ENCODE measurements around the gene NAP1L1.

Gene NAP1L1

GRCh38 chr12:76080729-76081415 is 3.6 kb downstream of the NAP1L1 start:
- H3K27me3 ChIP-seq (ENCODE audit: control insufficient read depth, insufficient read depth, low read length), result no peaks in the 10 kb centered on the region
- H3K4me3 ChIP-seq (ENCODE audit: low read length), result peak overlapping the region; percentile 98
- H3K4me2 ChIP-seq (ENCODE audit: low read length), result peak overlapping the region; percentile 81
- H3K9ac ChIP-seq (ENCODE audit: low read depth, low read length), result no peak overlapping the region
- H3K36me3 ChIP-seq (ENCODE audit: insufficient read depth, low read length), result peaks cover 23% of the 10 kb centered on the region
- no peaks in the 10 kb centered on the region for H3K9me3 ChIP-seq (replicated peaks; ENCODE audit: low read length)
- H3K4me1 ChIP-seq (ENCODE audit: control insufficient read depth, insufficient read depth, low read length), result peaks cover 26% of the 10 kb centered on the region

- Histone ChIP-seq H3K4me2 (ENCODE audit: low read length) (peak overlapping the region; percentile 81), H3K4me1 (ENCODE audit: control insufficient read depth, insufficient read depth, low read length) (peaks cover 20% of the 10 kb centered on the region), H3K36me3 (ENCODE audit: insufficient read depth, low read length) (peaks cover 23% of the 10 kb centered on the region), H3K4me3 (ENCODE audit: low read length) (no peak overlapping the region), H3K9me3 (replicated peaks; ENCODE audit: low read length) (no peaks in the 10 kb centered on the region), H3K27me3 (ENCODE audit: control insufficient read depth, insufficient read depth, low read length) (no peaks in the 10 kb centered on the region), H3K9ac (ENCODE audit: low read depth, low read length) (no peak overlapping the region)
Observed at GRCh38 chr12:76080017-76080728, 4.3 kb downstream of the NAP1L1 start.

- H3K27me3 ChIP-seq (ENCODE audit: control insufficient read depth, insufficient read depth, low read length), result no peaks in the 10 kb centered on the region
- peaks cover 18% of the 10 kb centered on the region for H3K4me1 ChIP-seq (ENCODE audit: control insufficient read depth, insufficient read depth, low read length)
Observed at GRCh38 chr12:76078748-76079147, 5.7 kb downstream of the NAP1L1 start.

GRCh38 chr12:76075448-76075847 is 9.0 kb downstream of the NAP1L1 start:
- Histone ChIP-seq H3K4me1 (ENCODE audit: control insufficient read depth, insufficient read depth, low read length) (peaks cover 12% of the 10 kb centered on the region), H3K27me3 (ENCODE audit: control insufficient read depth, insufficient read depth, low read length) (no peaks in the 10 kb centered on the region), H3K9ac (ENCODE audit: low read depth, low read length) (no peak overlapping the region), H3K4me3 (ENCODE audit: low read length) (no peak overlapping the region), H3K36me3 (ENCODE audit: insufficient read depth, low read length) (peaks cover 51% of the 10 kb centered on the region), H3K9me3 (replicated peaks; ENCODE audit: low read length) (no peaks in the 10 kb centered on the region), H3K4me2 (ENCODE audit: low read length) (no peak overlapping the region)

More at GRCh38 chr12:76078748-76079147, 5.7 kb downstream of the NAP1L1 start:
- peaks cover 25% of the 10 kb centered on the region for H3K36me3 ChIP-seq (ENCODE audit: insufficient read depth, low read length)
- no peak overlapping the region for H3K4me2 ChIP-seq (ENCODE audit: low read length)
- H3K9ac ChIP-seq (ENCODE audit: low read depth, low read length), result no peak overlapping the region
- H3K9me3 ChIP-seq (replicated peaks; ENCODE audit: low read length), result no peaks in the 10 kb centered on the region
- H3K4me3 ChIP-seq (ENCODE audit: low read length), result no peak overlapping the region

- no peaks in the 10 kb centered on the region for H3K9me3 ChIP-seq (replicated peaks; ENCODE audit: low read length)
- peaks cover 50% of the 10 kb centered on the region for H3K36me3 ChIP-seq (ENCODE audit: insufficient read depth, low read length)
- no peak overlapping the region for H3K9ac ChIP-seq (ENCODE audit: low read depth, low read length)
- H3K4me1 ChIP-seq (ENCODE audit: control insufficient read depth, insufficient read depth, low read length), result peaks cover 9% of the 10 kb centered on the region
- H3K4me2 ChIP-seq (ENCODE audit: low read length), result no peak overlapping the region
- no peaks in the 10 kb centered on the region for H3K27me3 ChIP-seq (ENCODE audit: control insufficient read depth, insufficient read depth, low read length)
- no peak overlapping the region for H3K4me3 ChIP-seq (ENCODE audit: low read length)
Observed at GRCh38 chr12:76074701-76075336, 9.7 kb downstream of the NAP1L1 start.

DNA sequence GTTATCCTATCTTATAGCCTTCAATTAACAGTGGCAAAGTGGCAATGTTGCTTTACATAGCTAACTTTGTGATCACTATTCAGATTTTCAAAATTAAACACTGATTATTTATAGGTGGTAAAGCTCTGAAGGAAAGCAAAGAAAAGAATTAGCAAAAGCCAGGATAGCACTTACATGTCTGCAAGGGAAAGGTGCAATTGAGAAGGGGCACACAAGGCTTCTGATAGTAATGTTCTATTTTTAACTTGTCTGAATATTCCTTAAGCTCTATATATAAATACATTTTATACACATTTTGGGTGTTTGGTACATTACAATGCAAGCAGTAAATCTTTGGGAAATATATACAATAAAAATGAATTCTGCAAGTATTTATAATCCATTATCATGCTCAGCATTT is 10.9 kb downstream of the NAP1L1 start:
- Histone ChIP-seq H3K27me3 (ENCODE audit: control insufficient read depth, insufficient read depth, low read length) (no peaks in the 10 kb centered on the region), H3K9me3 (replicated peaks; ENCODE audit: low read length) (no peaks in the 10 kb centered on the region), H3K4me2 (ENCODE audit: low read length) (no peak overlapping the region), H3K36me3 (ENCODE audit: insufficient read depth, low read length) (peaks cover 49% of the 10 kb centered on the region), H3K9ac (ENCODE audit: low read depth, low read length) (no peak overlapping the region), H3K4me1 (ENCODE audit: control insufficient read depth, insufficient read depth, low read length) (peaks cover 8% of the 10 kb centered on the region), H3K4me3 (ENCODE audit: low read length) (no peak overlapping the region)

- Histone ChIP-seq H3K4me2 (ENCODE audit: low read length) (no peak overlapping the region), H3K4me1 (ENCODE audit: control insufficient read depth, insufficient read depth, low read length) (peaks cover 7% of the 10 kb centered on the region), H3K27me3 (ENCODE audit: control insufficient read depth, insufficient read depth, low read length) (no peaks in the 10 kb centered on the region), H3K9ac (ENCODE audit: low read depth, low read length) (no peak overlapping the region), H3K4me3 (ENCODE audit: low read length) (no peak overlapping the region), H3K9me3 (replicated peaks; ENCODE audit: low read length) (no peaks in the 10 kb centered on the region), H3K36me3 (ENCODE audit: insufficient read depth, low read length) (peaks cover 55% of the 10 kb centered on the region)
Observed at GRCh38 chr12:76072568-76072967, 11.9 kb downstream of the NAP1L1 start.

DNA sequence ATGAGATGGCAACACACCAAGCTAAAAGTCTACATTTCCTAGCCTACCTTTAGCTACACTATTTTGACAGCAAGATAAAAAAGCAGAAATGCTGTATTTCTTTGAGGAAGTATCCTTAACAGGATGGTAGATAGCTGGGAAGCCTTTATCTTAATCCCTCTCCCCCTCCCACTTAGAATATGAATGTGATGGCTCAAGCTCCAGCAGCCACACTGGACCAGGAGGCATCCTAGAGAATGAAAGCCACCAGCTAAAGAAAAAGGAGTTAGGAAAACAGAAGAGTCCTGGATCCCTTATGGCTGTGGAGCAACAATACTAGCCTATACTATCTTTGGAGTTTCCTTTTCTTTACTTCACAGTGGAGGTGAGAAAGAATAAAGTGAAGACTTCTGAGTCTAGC is 15.1 kb downstream of the NAP1L1 start:
- Histone ChIP-seq H3K4me3 (ENCODE audit: low read length) (no peak overlapping the region), H3K4me2 (ENCODE audit: low read length) (no peak overlapping the region), H3K36me3 (ENCODE audit: insufficient read depth, low read length) (peaks cover 81% of the 10 kb centered on the region), H3K9me3 (replicated peaks; ENCODE audit: low read length) (peaks cover 5% of the 10 kb centered on the region), H3K9ac (ENCODE audit: low read depth, low read length) (no peak overlapping the region), H3K27me3 (ENCODE audit: control insufficient read depth, insufficient read depth, low read length) (no peaks in the 10 kb centered on the region), H3K4me1 (ENCODE audit: control insufficient read depth, insufficient read depth, low read length) (no peaks in the 10 kb centered on the region)

DNA sequence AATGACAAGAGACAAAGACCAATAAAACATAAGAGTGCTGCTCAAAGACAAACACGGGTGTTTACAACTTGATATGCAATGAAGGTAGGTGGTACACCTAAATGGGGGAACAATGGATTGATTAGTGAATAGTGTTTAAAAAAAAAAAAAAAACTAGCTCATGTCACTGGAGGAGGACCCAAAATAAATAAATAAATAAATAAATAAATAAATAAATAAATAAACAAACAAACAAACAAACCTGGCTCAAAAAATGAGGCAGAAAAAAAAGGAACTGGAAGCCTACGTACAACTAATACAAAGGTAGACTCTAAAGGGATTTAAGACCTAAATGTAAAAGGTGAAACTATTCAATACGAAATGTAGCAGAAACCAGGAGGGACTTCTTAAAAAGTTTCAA is 18.6 kb downstream of the NAP1L1 start:
- Histone ChIP-seq H3K27me3 (ENCODE audit: control insufficient read depth, insufficient read depth, low read length) (no peaks in the 10 kb centered on the region), H3K36me3 (ENCODE audit: insufficient read depth, low read length) (peaks cover 83% of the 10 kb centered on the region), H3K9ac (ENCODE audit: low read depth, low read length) (no peak overlapping the region), H3K4me1 (ENCODE audit: control insufficient read depth, insufficient read depth, low read length) (no peaks in the 10 kb centered on the region), H3K4me2 (ENCODE audit: low read length) (no peak overlapping the region), H3K9me3 (replicated peaks; ENCODE audit: low read length) (peaks cover 5% of the 10 kb centered on the region), H3K4me3 (ENCODE audit: low read length) (no peak overlapping the region)

GRCh38 chr12:76064904-76065303 is 19.6 kb downstream of the NAP1L1 start:
- Histone ChIP-seq H3K9ac (ENCODE audit: low read depth, low read length) (no peak overlapping the region), H3K4me2 (ENCODE audit: low read length) (no peak overlapping the region), H3K4me3 (ENCODE audit: low read length) (no peak overlapping the region), H3K36me3 (ENCODE audit: insufficient read depth, low read length) (peaks cover 83% of the 10 kb centered on the region), H3K4me1 (ENCODE audit: control insufficient read depth, insufficient read depth, low read length) (no peaks in the 10 kb centered on the region), H3K27me3 (ENCODE audit: control insufficient read depth, insufficient read depth, low read length) (no peaks in the 10 kb centered on the region), H3K9me3 (replicated peaks; ENCODE audit: low read length) (peaks cover 5% of the 10 kb centered on the region)

- Histone ChIP-seq H3K36me3 (ENCODE audit: insufficient read depth, low read length) (peaks cover 97% of the 10 kb centered on the region), H3K9me3 (replicated peaks; ENCODE audit: low read length) (peaks cover under 1% of the 10 kb centered on the region)
Observed at GRCh38 chr12:76060111-76060510, 24.4 kb downstream of the NAP1L1 start.

More at GRCh38 chr12:76060111-76060510, 24.4 kb downstream of the NAP1L1 start:
- Histone ChIP-seq H3K4me3 (ENCODE audit: low read length) (no peak overlapping the region), H3K4me1 (ENCODE audit: control insufficient read depth, insufficient read depth, low read length) (no peaks in the 10 kb centered on the region), H3K9ac (ENCODE audit: low read depth, low read length) (no peak overlapping the region), H3K27me3 (ENCODE audit: control insufficient read depth, insufficient read depth, low read length) (no peaks in the 10 kb centered on the region), H3K4me2 (ENCODE audit: low read length) (no peak overlapping the region)
